ENCODE results near the gene ARRDC5.
"Not testable (repeated sequence)": the region's sequence is repeated elsewhere in the genome, so short reads cannot be mapped to it uniquely, and the experiment has no call there.

Gene ARRDC5

GRCh38 chr19:4889034-4889815 is 13.5 kb downstream of the ARRDC5 start:
- no peak overlapping the region for H3K4me2 ChIP-seq (ENCODE audit: low read depth, low read length, poor library complexity, severe bottlenecking)
- no peaks in the 10 kb centered on the region for H3K27me3 ChIP-seq (ENCODE audit: insufficient read depth, low read length, poor library complexity, severe bottlenecking)
- no peaks in the 10 kb centered on the region for H3K9me3 ChIP-seq (ENCODE audit: insufficient read depth, low read depth, low read length)
- H3K36me3 ChIP-seq (ENCODE audit: insufficient read depth, low read length): no peaks in the 10 kb centered on the region
- no peaks in the 10 kb centered on the region for H3K4me1 ChIP-seq (ENCODE audit: insufficient read depth, low read length, poor library complexity, severe bottlenecking)
- no peaks in the 10 kb centered on the region for H3K9me2 ChIP-seq (replicated peaks; ENCODE audit: low read depth, low read length)
- TF ChIP-seq CTCF (conservative IDR thresholded peaks at IDR 0.05; ENCODE audit: low read length) (no peak), EZH2phosphoT487 (IDR thresholded peaks at IDR 0.05; ENCODE audit: borderline replicate concordance) (no peak)
- no peaks in the 10 kb centered on the region for H3F3A ChIP-seq (ENCODE audit: low read depth)
- H3K4me3 ChIP-seq (ENCODE audit: low read length, poor library complexity, severe bottlenecking): no peak overlapping the region
- no peaks in the 10 kb centered on the region for H4K20me1 ChIP-seq (ENCODE audit: insufficient read depth, low read length, poor library complexity, severe bottlenecking)
- no peak overlapping the region for H3K9ac ChIP-seq (ENCODE audit: low read depth, low read length, poor library complexity, severe bottlenecking)
- H2AFZ ChIP-seq (ENCODE audit: low read length): no peak overlapping the region
- H3K79me2 ChIP-seq (ENCODE audit: insufficient read depth, low read length): no peaks in the 10 kb centered on the region

- not testable (repeated sequence) for H3F3A ChIP-seq (ENCODE audit: low read depth); H3K27me3 ChIP-seq (ENCODE audit: insufficient read depth, low read length, poor library complexity, severe bottlenecking); H3K4me1 ChIP-seq (ENCODE audit: insufficient read depth, low read length, poor library complexity, severe bottlenecking); H3K4me2 ChIP-seq (ENCODE audit: low read depth, low read length, poor library complexity, severe bottlenecking); H2AFZ ChIP-seq (ENCODE audit: low read length); H4K20me1 ChIP-seq (ENCODE audit: insufficient read depth, low read length, poor library complexity, severe bottlenecking); H3K79me2 ChIP-seq (ENCODE audit: insufficient read depth, low read length); H3K9ac ChIP-seq (ENCODE audit: low read depth, low read length, poor library complexity, severe bottlenecking); H3K9me3 ChIP-seq (ENCODE audit: insufficient read depth, low read depth, low read length); H3K9me2 ChIP-seq (replicated peaks; ENCODE audit: low read depth, low read length); H3K36me3 ChIP-seq (ENCODE audit: insufficient read depth, low read length); H3K4me3 ChIP-seq (ENCODE audit: low read length, poor library complexity, severe bottlenecking)
These were observed 14.9 kb downstream of the ARRDC5 start for GRCh38 chr19:4887803-4888202.

DNA sequence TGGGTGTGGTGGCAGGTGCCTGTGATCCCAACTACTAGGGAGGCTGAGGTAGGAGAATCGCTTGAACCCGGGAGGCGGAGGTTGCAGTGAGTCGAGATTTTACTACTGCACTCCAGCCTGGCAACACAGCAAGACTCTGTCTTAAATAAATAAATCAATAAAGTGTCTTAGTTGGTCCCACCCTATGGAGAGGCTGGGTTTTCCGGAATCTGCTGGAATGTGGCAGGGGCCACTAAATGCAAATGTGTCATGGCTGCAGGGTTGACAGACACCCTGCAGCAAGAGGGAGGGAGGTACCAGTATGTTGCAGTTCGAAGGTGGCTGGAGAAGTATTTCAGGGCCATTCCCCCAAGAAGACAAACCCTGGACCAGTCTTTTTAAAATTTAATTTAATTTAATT is 17.7 kb downstream of the ARRDC5 start:
- H3K9me3 ChIP-seq (ENCODE audit: insufficient read depth, low read depth, low read length); H3K4me1 ChIP-seq (ENCODE audit: insufficient read depth, low read length, poor library complexity, severe bottlenecking); H3K79me2 ChIP-seq (ENCODE audit: insufficient read depth, low read length); H3K4me3 ChIP-seq (ENCODE audit: low read length, poor library complexity, severe bottlenecking); H3K9ac ChIP-seq (ENCODE audit: low read depth, low read length, poor library complexity, severe bottlenecking); H3K36me3 ChIP-seq (ENCODE audit: insufficient read depth, low read length); H4K20me1 ChIP-seq (ENCODE audit: insufficient read depth, low read length, poor library complexity, severe bottlenecking); H2AFZ ChIP-seq (ENCODE audit: low read length); H3K9me2 ChIP-seq (replicated peaks; ENCODE audit: low read depth, low read length); H3F3A ChIP-seq (ENCODE audit: low read depth); H3K4me2 ChIP-seq (ENCODE audit: low read depth, low read length, poor library complexity, severe bottlenecking); H3K27me3 ChIP-seq (ENCODE audit: insufficient read depth, low read length, poor library complexity, severe bottlenecking): not testable (repeated sequence)

DNA sequence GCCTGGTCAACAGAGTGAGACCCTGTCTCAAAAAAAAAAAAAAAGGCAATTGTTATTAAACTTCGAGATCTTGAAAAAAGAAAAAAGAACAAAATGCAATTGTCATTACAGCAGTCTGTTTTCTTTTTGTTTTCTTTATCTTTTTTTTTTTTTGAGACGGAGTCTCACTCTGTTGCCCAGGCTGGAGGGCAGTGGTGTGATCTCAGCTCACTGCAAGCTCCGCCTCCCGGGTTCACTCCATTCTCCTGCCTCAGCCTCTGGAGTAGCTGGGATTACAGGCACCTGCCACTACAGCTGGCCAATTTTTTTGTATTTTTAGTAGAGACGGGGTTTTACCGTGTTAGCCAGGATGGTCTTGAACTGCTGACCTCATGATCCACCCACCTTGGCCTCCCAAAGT is 19.8 kb downstream of the ARRDC5 start:
- H3K9me2 ChIP-seq (replicated peaks; ENCODE audit: low read depth, low read length); H3K4me1 ChIP-seq (ENCODE audit: insufficient read depth, low read length, poor library complexity, severe bottlenecking); H2AFZ ChIP-seq (ENCODE audit: low read length); H3K4me2 ChIP-seq (ENCODE audit: low read depth, low read length, poor library complexity, severe bottlenecking); H4K20me1 ChIP-seq (ENCODE audit: insufficient read depth, low read length, poor library complexity, severe bottlenecking); H3F3A ChIP-seq (ENCODE audit: low read depth); H3K9me3 ChIP-seq (ENCODE audit: insufficient read depth, low read depth, low read length); H3K36me3 ChIP-seq (ENCODE audit: insufficient read depth, low read length); H3K9ac ChIP-seq (ENCODE audit: low read depth, low read length, poor library complexity, severe bottlenecking); H3K27me3 ChIP-seq (ENCODE audit: insufficient read depth, low read length, poor library complexity, severe bottlenecking); H3K4me3 ChIP-seq (ENCODE audit: low read length, poor library complexity, severe bottlenecking); H3K79me2 ChIP-seq (ENCODE audit: insufficient read depth, low read length): not testable (repeated sequence)

Data from Loucy (cell line).